Gastroesophageal sphincter (tissue), 4 donors: Measurements from ENCODE around the gene GAPT. TPM values are rescaled to one million over a fixed set of nuclear protein-coding genes. Genes with fewer than 3 reads are reported as not detected.

Experiments used
- ATAC-seq: fragments of 150-250 bp; one replicate; pipeline ENCODE4 v1.9.1; 2016; ENCODE audit warnings: mild to moderate bottlenecking, moderate library complexity
- H3K27ac ChIP-seq, 4 donors: fragments of 200-600 bp; sonication (generic) in 3 of 4; 1 replicate in 3 of 4; 2 replicates in 1 of 4; pipeline ENCODE4 v1.5.1; 2016 to 2019
- H3K27me3 ChIP-seq: fragments of 200-600 bp; sonication (generic); one replicate; pipeline ENCODE4 v1.5.1; 2019
- H3K36me3 ChIP-seq, 2 donors: fragments of 200-600 bp; sonication (generic); one replicate each; pipeline ENCODE4 v1.5.1; 2019; ENCODE audit warnings: control low read depth in 1 of 2
- H3K4me1 ChIP-seq, 3 donors: fragments of 200-600 bp; sonication (generic); 1 replicate in 2 of 3; 2 replicates in 1 of 3; pipeline ENCODE4 v1.5.1; 2016 to 2019; ENCODE audit warnings: control low read depth in 2 of 3
- H3K4me3 ChIP-seq, 2 donors: fragments of 200-600 bp; sonication (generic); one replicate each; pipeline ENCODE4 v1.5.1; 2019; ENCODE audit warnings: mild to moderate bottlenecking in 1 of 2, moderate library complexity in 1 of 2
- H3K9me3 ChIP-seq, 3 donors: fragments of 200-600 bp; sonication (generic); one replicate each; pipeline ENCODE4 v1.5.1; 2017 to 2019; ENCODE audit warnings: control low read depth in 2 of 3
- CTCF ChIP-seq, 4 experiments: fragments of 200-600 bp in 2 of 4; fragments of 450-650 bp in 2 of 4; sonication (generic) in 1 of 4; IDR thresholded peaks; one replicate each; pipeline ENCODE4 v1.5.1; 2017 to 2019; ENCODE audit warnings: antibody characterized with exemption in 4 of 4, mild to moderate bottlenecking in 2 of 4, moderate library complexity in 2 of 4
- EP300 ChIP-seq: sonication (generic); formaldehyde crosslinking; IDR thresholded peaks from one replicate; pipeline ENCODE4 v1.6.1; 2017; ENCODE audit warnings: antibody characterized with exemption, mild to moderate bottlenecking
- POLR2A ChIP-seq, 2 donors: fragments of 450-650 bp; IDR thresholded peaks; one replicate each; pipeline ENCODE4 v1.6.1; 2017; ENCODE audit warnings: antibody characterized with exemption in 2 of 2, mild to moderate bottlenecking in 2 of 2, moderate library complexity in 1 of 2
- POLR2AphosphoS5 ChIP-seq: sonication (generic); formaldehyde crosslinking; IDR thresholded peaks from one replicate; pipeline ENCODE4 v1.6.1; 2017; ENCODE audit warnings: antibody characterized with exemption
- WGBS, 2 donors: methylation state at CpG; one replicate each; pipeline ENCODE4 v1.1.5; 2018; ENCODE audit warnings: low coverage in 1 of 2; 5-methylcytosine and 5-hydroxymethylcytosine counted together
- small RNA-seq, 4 donors: library from RNA; depleted of rRNA; stranded (forward); fragments of <200 nt; gene quantifications; one replicate each; pipeline ENCODE3, GENCODE V24; 2016
- total RNA-seq, 4 donors: library from RNA; depleted of rRNA; stranded (reverse); fragments of >200 nt; gene quantifications; one replicate each; pipeline ENCODE4 v1.1.0, GENCODE V29; 2016

GAPT gene
- total RNA-seq, 4 donors from 2014 or later: 0.50 to 2.4 (median 2.2) TPM; not detected in 1

GRCh38 chr5:58544195-58544594 lies 53.0 kb downstream of the GAPT start:
- Histone ChIP-seq H3K36me3 (no peaks in the 10 kb centered on the region), H3K4me3 (no peak overlapping the region), H3K9me3 (peaks cover 0 to 10% (median 0%) of the 10 kb centered on the region in 3 donors), H3K27ac (no peak overlapping the region), H3K27me3 (no peaks in the 10 kb centered on the region), H3K4me1 (no peaks in the 10 kb centered on the region)
- 53 to 81% methylated on average over 1 of the region's 1 CpG for WGBS, 2 donors
- no peak for TF ChIP-seq CTCF (IDR thresholded peaks at IDR 0.05)
- TF ChIP-seq POLR2AphosphoS5: no peak
- TF ChIP-seq EP300: no peak
- no peak for TF ChIP-seq POLR2A (IDR thresholded peaks at IDR 0.05)
- ATAC-seq: no peak

GRCh38 chr5:58544926-58545325 lies 53.7 kb downstream of the GAPT start:
- no peak overlapping the region for H3K27ac ChIP-seq
- H3K4me3 ChIP-seq: no peak overlapping the region
- no peak for ATAC-seq
- H3K9me3 ChIP-seq: peaks cover 0 to 10% (median 0%) of the 10 kb centered on the region in 3 donors
- no peaks in the 10 kb centered on the region for H3K27me3 ChIP-seq
- no peaks in the 10 kb centered on the region for H3K4me1 ChIP-seq
- no peaks in the 10 kb centered on the region for H3K36me3 ChIP-seq
- TF ChIP-seq POLR2A (IDR thresholded peaks at IDR 0.05): no peak
- no peak for TF ChIP-seq CTCF (IDR thresholded peaks at IDR 0.05)
- TF ChIP-seq EP300: no peak
- no peak for TF ChIP-seq POLR2AphosphoS5
- 40 to 63% methylated on average over 2 of the region's 2 CpGs for WGBS, 2 donors

- no peak overlapping the region for H3K27ac ChIP-seq
- H3K4me3 ChIP-seq: no peak overlapping the region
- no peaks in the 10 kb centered on the region for H3K27me3 ChIP-seq
- peaks cover 0 to 10% (median 0%) of the 10 kb centered on the region in 3 donors for H3K9me3 ChIP-seq
- no peak for ATAC-seq
- no peaks in the 10 kb centered on the region for H3K36me3 ChIP-seq
- no peaks in the 10 kb centered on the region for H3K4me1 ChIP-seq
- TF ChIP-seq CTCF (IDR thresholded peaks at IDR 0.05) (no peak), POLR2AphosphoS5 (no peak), EP300 (no peak), POLR2A (IDR thresholded peaks at IDR 0.05) (no peak)
These were observed 54.7 kb downstream of the GAPT start for GRCh38 chr5:58545912-58546311.

Small RNA genes lying within 50 kb of the gene (small RNA-seq; reads per million reads assigned to genes)
- 0 reads per million in 4 donors for gene MIR548AE2

Other genes starting within 250 kb of the GAPT start
- 10 to 100 TPM; 18.2 to 61.4 (median 36.4) TPM for gene PLK2, start 31.3 kb upstream of the GAPT start, total RNA-seq
- gene RAB3C, start 91.6 kb downstream of the GAPT start, total RNA-seq: 1 to 10 TPM in 3 of 4 donors, under 1 TPM in 1; 0.16 to 3.5 (median 2.1) TPM